Stimulated activated naive CD8-positive, alpha-beta T cell treated with anti-CD3 and anti-CD28 coated beads, Interleukin-15, Interleukin-2, amounts not matched to agents 100 U/mL and 50 U/mL, for 24 hours (primary cell): Measurements from ENCODE around the gene CD177.
"Not testable (repeated sequence)": the region's sequence is repeated elsewhere in the genome, so short reads cannot be mapped to it uniquely, and the experiment has no call there.

ENCODE experiments used
- ATAC-seq: fragments of 150-1000 bp; cut with Tn5 transposase; one replicate; pipeline ENCODE4 v1.10.0; 2021
- DNase-seq: peaks from one replicate; pipeline ENCODE4 v3.0.0; 2021

Gene CD177, protein sequence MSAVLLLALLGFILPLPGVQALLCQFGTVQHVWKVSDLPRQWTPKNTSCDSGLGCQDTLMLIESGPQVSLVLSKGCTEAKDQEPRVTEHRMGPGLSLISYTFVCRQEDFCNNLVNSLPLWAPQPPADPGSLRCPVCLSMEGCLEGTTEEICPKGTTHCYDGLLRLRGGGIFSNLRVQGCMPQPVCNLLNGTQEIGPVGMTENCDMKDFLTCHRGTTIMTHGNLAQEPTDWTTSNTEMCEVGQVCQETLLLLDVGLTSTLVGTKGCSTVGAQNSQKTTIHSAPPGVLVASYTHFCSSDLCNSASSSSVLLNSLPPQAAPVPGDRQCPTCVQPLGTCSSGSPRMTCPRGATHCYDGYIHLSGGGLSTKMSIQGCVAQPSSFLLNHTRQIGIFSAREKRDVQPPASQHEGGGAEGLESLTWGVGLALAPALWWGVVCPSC

DNA sequence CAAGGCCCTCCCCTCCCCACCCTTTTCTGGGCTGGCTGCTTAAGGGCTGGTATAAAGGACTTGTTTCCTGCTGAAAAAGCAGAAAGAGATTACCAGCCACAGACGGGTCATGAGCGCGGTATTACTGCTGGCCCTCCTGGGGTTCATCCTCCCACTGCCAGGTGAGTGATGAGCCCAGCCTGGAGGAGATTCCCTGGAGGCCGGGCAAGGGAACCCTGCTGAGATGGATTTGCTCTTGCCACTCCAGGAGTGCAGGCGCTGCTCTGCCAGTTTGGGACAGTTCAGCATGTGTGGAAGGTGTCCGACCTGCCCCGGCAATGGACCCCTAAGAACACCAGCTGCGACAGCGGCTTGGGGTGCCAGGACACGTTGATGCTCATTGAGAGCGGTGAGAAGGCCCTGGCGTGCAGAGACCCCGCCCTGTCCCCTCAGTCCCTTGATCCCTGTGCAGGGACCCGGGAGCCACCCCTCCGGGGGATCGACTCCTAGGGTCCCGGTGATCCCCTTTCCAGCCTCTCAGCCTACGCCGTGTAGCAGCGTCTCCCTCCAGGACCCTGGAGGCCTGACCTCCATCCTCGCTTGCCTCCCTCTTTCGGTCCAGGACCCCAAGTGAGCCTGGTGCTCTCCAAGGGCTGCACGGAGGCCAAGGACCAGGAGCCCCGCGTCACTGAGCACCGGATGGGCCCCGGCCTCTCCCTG is at the start of gene CD177:
CD177 (plus strand) TSS at position 81 of the 699 bp plus-strand sequence; CDS start at position 110, 29 bp downstream.
- no peak for DNase-seq
- no peak for ATAC-seq

DNA sequence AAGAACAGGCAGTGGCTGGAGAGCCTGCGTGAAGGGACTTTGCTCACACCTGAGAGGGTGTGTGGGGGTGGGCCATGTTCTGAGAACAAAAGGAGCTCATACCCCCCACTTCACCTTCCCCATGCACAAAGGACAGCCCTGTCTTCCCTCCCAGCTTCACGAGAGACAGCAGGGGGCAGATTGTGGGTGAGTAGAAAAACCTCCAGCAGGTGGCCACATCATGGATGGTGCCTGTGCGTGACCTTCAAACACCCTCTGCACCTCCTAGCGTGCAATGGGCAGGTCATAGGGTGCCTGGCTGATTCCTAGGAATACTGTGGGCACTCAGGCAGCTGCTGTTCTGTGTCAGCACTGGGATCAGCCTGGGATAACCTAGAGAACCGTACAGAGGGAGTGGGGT is 47.8 kb upstream of the CD177 start:
- no peak for DNase-seq

DNA sequence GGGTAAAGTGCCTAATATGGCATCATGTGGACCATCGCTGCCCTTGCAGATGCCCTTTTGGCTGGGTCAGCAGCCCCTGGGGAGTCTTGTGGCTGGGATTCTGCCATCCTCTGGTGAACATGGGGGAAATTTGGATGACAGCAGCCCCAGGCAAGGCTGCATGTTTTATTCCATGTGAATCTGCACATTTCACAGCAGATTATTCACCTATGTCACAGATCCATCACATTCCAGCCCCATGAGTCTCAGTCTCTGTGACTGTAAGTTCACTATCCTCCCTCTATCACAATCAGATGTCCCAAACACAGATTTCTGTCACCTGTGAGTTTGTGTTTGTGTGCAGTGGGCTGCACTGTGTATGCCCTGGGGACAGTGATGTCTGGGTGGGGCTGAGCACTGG is 47.4 kb upstream of the CD177 start:
- ATAC-seq (no peak), DNase-seq (no peak)

More for the DNA sequence above, 47.8 kb upstream of the CD177 start:
- no peak for ATAC-seq

DNA sequence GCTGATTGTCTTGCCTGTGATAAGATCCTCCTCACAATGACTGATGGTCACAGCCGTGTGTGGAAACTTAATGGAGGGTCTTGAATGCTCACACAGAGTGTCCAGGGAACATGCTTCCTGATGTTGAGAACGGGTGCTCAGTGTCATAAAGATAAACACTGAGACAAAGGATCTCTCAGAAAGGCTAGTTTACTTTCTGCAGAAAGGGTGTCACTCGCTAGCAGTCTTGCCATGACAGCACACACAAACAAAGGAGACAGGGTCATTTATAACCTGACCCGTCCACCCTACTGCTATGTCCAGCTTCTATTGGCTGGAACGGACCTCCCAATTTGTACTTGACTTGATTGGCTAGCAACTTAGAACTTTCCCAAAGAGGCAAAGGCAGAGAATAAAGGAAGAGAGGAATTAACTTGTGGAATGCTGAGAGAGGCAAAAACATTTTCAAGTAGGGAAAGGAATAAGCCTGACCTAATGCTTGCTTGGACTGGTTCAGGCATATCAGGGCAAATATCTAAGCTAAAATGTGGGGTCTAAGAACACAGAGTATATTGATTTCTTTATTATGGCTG is 45.2 kb upstream of the CD177 start:
- DNase-seq (no peak), ATAC-seq (no peak)

DNA sequence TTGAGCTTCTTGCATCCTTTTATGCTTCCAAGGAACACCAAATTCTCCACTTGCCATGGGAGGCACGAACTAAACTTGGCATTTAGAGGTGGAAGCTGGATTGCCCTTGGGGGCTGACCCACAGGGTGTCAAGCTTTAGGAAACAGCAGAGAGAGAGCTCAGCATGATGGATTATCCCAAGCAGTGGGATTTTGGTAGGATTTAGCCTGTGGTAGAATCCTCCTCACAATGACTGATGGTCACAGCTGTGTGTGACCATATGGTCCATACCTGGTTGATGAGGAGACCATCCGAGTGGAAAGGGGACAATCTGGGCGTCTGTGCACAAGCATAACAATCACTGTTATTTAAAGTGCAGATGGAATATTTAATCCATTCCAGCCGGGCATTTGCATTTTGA is 44.0 kb upstream of the CD177 start:
- ATAC-seq, result no peak
- no peak for DNase-seq

DNA sequence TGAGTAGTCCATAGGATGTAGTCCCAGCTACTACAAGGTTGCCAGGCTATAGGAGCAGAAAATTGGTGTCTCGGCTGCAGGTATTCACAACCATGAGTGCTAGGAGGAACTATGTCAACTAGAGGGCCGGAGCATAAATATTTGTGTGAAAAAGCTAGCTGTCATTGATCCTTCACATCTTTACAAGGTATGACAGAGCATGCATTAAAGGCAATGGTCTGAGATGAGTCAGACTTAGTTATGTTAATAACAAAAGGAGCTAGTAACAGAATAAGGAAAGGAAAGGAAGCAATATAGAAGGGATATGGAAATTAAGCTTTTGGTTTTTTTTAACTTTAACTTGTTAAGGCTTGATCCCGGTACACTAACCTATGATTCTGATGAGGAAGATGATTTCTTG is 43.3 kb upstream of the CD177 start:
- ATAC-seq (no peak), DNase-seq (no peak)

DNA sequence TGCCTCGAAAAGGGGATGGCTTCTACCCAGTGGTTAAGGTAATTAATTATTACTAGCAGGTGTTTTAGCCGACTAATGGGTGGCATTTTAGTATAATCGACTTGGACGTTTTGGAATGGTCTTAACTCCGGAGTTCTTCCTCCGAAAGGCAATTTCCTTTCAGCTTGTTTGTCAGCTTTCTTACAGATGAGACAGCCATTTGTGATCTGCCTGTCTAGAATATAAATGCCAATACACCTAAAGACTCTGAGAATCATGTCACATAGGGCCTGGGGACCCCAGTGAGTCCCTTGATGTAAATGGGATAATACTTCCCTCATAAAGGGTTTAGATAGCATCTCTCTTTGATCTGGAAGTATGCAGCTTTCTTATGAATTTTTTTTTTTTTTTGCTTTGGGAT is 42.2 kb upstream of the CD177 start:
- DNase-seq, result no peak
- no peak for ATAC-seq

DNA sequence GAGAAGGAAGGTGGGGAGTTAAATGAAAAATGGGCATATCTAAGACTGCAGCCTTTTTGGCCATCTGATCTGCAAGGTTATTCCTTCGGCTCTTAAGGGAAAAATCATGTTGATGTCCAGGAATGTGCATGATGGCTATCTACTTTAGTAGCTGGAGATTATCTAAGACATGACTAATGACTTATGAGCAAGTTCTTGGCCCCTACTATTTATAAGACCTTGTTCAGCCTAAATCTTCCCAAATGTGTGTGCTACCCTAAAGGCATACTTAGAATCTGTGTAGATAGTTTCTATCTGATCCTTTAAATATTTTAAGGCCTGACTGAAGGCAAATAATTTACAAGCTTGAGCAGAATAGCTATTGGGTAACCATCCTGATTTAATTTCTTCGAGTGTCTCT is 41.8 kb upstream of the CD177 start:
- DNase-seq (no peak), ATAC-seq (no peak)

DNA sequence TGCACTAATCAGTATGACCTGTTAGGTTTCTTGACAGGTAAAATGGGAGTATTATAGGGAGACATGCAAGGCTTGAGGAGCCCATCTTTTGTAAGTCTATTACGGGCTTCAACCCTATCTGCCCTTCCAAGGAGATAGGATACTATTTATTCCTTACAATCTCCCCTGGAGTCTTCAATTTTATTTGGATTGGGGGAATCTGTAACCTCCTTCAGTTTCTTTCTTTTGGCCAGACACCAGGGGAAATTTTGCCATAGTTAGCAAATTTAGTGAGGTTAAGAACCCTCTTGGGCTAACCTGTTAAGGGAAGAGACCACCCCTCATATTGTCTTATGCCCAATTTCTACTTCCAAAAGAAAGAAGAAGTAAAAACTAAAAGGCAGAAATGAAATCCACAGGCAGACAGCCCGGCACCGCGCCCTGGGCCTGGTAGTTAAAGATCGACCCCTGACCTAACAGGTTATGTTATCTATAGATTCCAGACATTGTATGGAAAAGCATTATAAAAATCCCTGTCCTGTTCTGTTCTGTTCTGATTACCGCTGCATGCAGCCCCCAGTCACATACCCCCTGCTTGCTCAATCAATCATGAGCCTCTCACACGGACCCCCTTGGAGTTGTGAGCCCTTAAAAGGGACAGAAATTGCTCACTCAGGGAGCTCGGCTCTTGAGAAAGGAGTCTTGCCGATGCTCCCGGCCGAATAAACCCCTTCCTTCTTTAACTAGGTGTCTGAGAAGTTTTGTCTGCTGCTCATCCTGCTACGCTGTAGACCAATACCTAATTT is 39.6 kb upstream of the CD177 start:
- DNase-seq, result no peak
- no peak for ATAC-seq

DNA sequence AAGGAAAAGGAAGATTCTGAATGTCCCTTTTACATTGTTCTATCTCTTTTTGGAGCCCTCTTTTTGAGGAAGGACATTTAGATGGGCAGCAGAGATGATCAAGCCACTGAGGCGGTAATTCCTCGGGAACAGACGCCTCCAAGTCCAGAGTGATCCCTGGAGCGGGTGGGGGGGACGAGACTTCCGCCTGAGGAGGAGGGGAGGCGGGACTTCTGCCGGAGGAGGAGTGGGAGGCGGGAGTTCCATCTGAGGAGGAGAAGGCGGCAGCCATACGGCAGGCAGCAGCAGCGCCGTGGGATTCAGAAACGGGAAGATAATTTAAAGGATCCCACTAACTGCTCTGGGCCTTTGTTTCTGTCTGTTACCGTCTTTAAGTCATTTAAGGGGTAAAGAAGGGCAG is 37.6 kb upstream of the CD177 start:
- no peak for ATAC-seq
- DNase-seq, result no peak

DNA sequence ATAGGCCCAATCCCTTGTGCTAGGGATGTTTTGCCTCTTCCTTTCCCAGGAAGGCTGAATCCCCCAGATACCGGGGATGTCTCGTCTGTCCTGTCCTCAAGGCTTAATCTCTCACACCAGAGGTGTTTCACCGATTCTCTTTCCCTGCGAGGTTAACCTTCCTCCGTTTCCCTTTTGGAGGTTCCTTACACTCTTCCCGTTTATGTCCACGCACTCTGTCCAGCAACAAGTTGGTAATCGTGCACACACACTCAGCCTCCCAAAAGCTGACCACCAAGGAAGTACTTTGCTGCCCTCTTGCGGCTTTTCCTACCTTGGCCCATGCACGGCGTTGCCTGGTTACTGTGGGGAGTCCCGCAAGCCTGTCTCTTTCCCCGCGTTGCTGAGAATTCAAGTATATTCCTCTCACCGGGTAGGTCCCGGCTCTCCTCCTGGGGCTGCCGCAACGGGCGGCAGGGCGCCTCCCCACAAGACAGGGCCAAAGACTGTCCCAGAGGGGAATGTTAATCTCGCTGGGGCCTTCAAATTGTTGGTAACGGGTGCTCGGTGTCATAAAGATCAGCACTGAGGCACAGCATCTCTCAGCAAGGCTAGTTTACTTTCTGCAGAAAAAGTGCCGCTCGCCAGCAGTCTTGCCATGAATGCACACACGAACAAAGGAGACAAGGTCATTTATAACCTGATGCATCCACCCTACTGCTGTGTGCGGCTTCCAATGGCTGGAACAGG is 36.7 kb upstream of the CD177 start:
- ATAC-seq, result no peak
- DNase-seq, result no peak

DNA sequence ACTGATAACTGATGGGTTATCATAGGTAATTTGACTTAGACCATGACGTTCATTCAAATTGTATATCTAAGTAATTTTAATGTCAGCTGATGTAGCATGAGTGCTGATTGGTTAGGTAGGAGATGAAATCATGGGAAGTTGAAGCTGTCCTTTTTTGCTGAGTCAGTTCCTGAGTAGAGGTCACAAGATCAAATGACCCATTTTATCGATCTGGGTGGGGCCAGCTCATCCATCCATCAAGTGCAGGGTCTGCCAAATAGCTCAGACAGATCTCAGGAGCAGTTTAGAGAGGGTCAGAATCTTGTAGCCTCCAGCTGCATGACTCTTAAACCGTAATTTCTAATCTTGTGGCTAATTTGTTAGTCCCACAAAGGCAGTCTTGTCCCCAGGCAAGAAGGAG is 35.3 kb upstream of the CD177 start:
- no peak for ATAC-seq

DNA sequence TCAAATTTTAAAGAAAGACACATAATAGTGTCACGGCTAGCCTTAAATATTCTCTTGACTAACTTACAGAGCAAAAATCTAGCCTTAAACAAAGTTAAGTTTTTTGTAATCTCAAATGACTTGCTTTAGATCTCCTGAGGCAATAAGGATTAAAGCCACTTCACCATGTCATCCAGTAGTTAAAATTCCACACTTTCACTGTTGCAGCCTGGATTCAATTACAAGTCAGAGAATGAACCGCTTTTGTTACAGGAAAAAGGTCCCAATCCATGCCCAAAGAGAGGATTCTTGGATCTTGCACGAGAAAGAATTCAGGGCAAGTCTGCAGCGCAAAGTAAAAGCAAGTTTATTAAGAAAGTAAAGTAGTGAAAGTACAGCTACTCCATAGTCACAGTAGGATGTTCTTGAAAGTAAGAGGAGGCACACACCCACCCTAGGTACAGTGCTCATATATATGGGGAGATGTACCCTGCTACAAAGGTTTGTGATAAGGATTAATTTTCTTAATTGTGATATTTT is 34.6 kb upstream of the CD177 start:
- no peak for ATAC-seq
- DNase-seq, result no peak

More for the DNA sequence above, 35.3 kb upstream of the CD177 start:
- no peak for DNase-seq

DNA sequence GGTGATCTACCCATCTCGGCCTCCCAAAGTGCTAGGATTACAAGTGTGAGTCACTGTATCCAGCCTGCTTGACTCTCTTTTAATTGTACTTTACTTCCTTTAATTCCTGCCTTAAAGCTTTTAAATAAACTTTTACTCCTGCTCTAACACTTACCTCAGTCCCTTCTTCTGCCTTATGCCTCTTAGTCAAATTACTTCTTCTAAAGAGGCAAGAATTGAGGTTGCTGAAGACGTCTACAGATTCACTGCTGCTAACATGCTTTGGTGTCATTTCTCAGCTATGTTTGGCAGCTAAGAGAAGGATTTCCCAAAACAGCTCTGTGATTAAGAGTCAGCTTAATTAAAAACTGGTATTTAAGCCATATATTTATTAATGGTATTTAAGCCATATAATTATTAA is 32.9 kb upstream of the CD177 start:
- DNase-seq (no peak), ATAC-seq (no peak)

DNA sequence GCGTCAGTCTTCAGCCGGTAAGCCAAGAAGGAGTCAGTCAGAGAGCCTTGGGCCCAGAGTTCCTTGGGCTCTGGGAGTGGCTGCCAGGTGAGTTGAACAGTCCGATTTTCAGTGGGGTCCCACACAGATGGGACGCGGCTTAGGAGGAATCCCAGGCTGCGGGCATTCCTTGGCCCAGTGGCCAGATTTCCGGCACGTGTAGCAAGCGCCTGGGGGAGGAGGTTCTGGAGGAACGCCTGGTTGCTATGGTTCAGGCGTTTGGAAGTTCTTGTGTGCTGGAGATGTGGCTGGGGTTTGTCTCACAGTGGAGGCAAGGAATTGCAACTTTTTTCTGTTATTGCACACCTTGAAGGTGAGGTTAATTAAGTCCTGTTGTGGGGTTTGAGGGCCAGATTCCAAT is 26.7 kb upstream of the CD177 start:
- ATAC-seq, DNase-seq: not testable (repeated sequence)

DNA sequence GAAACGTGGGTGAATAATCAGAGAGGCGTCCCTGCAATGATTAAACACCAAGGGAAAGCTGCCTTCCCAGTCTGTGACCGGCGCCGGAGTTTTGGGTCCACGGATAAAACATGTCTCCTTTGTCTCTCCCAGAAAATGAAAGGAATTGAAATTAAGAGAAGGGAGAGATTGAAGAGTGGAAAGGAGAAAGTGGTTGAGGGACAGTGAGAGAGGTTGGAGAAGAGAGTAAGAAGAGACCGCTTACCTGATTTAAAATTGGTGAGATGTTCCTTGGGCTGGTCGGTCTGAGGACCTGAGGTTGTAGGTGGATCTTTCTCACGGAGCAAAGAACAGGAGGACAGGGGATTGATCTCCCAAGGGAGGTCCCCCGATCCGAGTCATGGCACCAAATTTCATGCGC is 24.9 kb upstream of the CD177 start:
- ATAC-seq, DNase-seq: not testable (repeated sequence)

DNA sequence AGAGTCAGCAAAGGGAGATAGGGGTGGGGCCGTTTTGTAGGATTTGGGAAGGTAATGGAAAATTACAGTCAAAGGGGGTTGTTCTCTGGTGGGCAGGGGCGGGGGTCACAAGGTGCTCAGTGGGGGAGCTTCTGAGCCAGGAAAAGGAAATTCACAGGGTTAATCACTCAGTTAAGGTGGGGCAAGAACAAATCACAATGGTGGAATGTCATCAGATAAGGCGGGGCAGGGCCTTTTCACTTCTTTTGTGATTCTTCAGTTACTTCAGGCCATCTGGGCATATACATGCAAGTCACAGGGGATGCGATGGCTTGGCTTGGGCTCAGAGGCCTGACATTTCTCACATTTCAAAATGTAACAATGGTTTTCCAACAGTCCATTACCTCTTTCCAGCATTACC is 24.4 kb upstream of the CD177 start:
- not testable (repeated sequence) for DNase-seq, ATAC-seq

DNA sequence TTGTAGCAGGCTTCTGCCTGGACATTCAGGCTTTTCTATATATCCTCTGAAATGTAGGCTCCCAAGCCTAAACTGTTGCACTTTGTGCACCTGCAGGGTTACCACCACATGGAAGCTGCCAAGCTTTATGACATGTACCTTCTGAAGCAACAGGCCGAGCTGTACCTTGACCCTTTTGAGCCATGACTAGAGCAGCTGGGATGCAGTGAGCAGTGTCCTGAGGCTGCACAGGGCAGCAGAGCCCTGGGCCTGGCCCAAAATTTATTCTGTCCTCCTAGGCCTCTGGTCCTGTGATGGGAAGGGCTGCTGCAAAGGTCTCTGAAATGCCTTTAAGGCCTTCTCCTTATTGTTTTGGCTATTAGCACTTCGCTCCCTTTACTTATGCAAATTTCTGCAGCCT is 23.5 kb upstream of the CD177 start:
- no peak for DNase-seq
- ATAC-seq, result no peak

DNA sequence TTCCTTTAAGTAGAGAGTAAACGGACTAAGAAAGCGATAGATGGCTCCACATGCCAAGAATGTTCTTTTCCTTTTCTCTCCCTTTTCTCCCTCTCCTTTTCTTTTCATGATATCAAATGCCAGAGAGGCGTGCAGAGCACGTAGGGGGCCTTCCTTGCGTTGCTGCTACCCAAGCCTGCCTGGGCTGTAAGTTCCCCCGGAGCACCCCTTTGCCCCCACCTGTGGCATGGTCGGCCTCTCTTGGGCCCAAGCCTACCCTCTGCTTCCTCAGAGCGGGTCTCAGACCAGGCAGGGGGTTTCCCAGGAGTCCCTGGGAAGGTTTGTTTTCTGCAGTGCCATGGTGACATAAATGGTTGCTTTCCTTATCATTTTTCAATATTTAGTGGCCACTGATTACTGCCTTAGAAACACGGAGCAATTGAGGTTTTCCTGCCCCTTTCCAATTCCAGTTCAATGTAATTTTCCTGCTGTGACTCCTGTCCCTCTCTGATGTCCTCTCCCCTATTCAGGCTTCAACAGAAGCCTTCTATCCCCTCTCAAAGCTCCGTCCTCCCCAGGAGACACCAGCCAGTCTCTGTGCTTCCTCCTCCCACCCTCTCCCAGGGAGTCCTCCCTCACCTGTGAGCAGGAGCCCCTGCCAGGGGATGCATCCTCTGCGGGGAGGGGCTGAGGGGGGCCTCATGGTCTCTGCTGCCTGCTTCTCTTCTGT is 22.6 kb upstream of the CD177 start:
- no peak for ATAC-seq
- no peak for DNase-seq

DNA sequence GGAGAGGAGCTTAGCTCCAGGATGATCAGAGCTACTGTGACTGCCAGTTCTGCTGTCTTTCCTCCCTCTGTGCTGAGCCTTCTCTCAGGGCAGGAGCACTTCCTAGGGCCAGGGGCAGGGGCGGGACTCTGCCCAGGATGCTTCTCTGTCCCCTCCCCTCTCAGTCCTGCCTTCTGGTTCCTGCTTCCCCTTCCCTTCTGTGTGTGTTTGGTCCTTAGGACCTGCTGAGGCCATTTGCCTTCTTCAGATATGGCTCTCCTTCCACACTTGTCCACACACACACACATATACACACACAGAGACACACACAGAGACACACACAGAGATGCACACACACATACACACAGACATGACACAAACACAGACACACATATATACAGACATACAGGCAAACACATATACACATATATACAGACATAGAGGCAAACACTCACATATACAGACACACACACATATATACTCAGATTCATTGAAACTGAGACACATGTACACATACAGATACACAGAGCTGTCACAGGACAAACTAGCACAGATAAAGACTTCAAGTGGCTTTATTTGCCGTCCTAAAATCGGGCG is 22.0 kb upstream of the CD177 start:
- ATAC-seq, result no peak
- no peak for DNase-seq
